ENCODE measurements around the gene TRPM2. TPM values are rescaled to one million over a fixed set of nuclear protein-coding genes. Genes with fewer than 3 reads are reported as not detected.
A peak's percentile ranks its signal among the peaks of the same experiment; 100 is the strongest.
"Not testable (repeated sequence)": the region's sequence is repeated elsewhere in the genome, so short reads cannot be mapped to it uniquely, and the experiment has no call there.

TRPM2 gene
- total RNA-seq, 1 donor from 2014 or later: 12.0 TPM

GRCh38 chr21:44405948-44406872 is 52.8 kb downstream of the TRPM2 start:
- DNase-seq (ENCODE audit: low spot score): peak; percentile 62

GRCh38 chr21:44406953-44407352 is 53.5 kb downstream of the TRPM2 start:
- peak; percentile 12 for DNase-seq (ENCODE audit: low spot score)

GRCh38 chr21:44407493-44407892 is 54.1 kb downstream of the TRPM2 start:
- peak; percentile 12 for DNase-seq (ENCODE audit: low spot score)

- DNase-seq (ENCODE audit: low spot score): peak; percentile 18
These were observed 54.8 kb downstream of the TRPM2 start for GRCh38 chr21:44408226-44408625.

GRCh38 chr21:44413566-44414290 is 60.3 kb downstream of the TRPM2 start:
- peak; percentile 45 for DNase-seq (ENCODE audit: low spot score)

GRCh38 chr21:44414291-44415072 is 61.1 kb downstream of the TRPM2 start:
- peak; percentile 53 for DNase-seq (ENCODE audit: low spot score)

GRCh38 chr21:44415073-44416025 is 61.9 kb downstream of the TRPM2 start:
- peak; percentile 71 for DNase-seq (ENCODE audit: low spot score)

- peak; percentile 83 for DNase-seq (ENCODE audit: low spot score)
These were observed 62.8 kb downstream of the TRPM2 start for GRCh38 chr21:44416193-44416592.

- DNase-seq (ENCODE audit: low spot score): not testable (repeated sequence)
These were observed 64.2 kb downstream of the TRPM2 start for GRCh38 chr21:44417621-44418107.

- peak; percentile 85 for DNase-seq (ENCODE audit: low spot score)
These were observed 64.9 kb downstream of the TRPM2 start for GRCh38 chr21:44418108-44418875.

GRCh38 chr21:44418876-44419230 is 65.4 kb downstream of the TRPM2 start:
- peak; percentile 60 for DNase-seq (ENCODE audit: low spot score)

GRCh38 chr21:44419679-44420078 is 66.3 kb downstream of the TRPM2 start:
- peak; percentile 5 for DNase-seq (ENCODE audit: low spot score)

- DNase-seq (ENCODE audit: low spot score): peak; percentile 55
These were observed 67.2 kb downstream of the TRPM2 start for GRCh38 chr21:44420416-44421205.

GRCh38 chr21:44421901-44422840 is 68.8 kb downstream of the TRPM2 start:
- DNase-seq (ENCODE audit: low spot score): peak; percentile 76

- peak; percentile 74 for DNase-seq (ENCODE audit: low spot score)
These were observed 69.9 kb downstream of the TRPM2 start for GRCh38 chr21:44423312-44423821.

- peak; percentile 71 for DNase-seq (ENCODE audit: low spot score)
These were observed 70.7 kb downstream of the TRPM2 start for GRCh38 chr21:44423941-44424607.

All from mesenteric fat pad (tissue), 1 donor.